Left ventricle myocardium superior (tissue), 1 donor: Measurements from ENCODE around the gene JAKMIP3. TPM values are rescaled to one million over a fixed set of nuclear protein-coding genes. Genes with fewer than 3 reads are reported as not detected.

Experiments used
- ATAC-seq: fragments of 200-7000 bp; cut with Tn5 transposase; one replicate; pipeline ENCODE4 v1.9.1; 2020; ENCODE audit warnings: mild to moderate bottlenecking, moderate library complexity
- DNase-seq: peaks from one replicate; pipeline ENCODE4 v3.0.0-alpha.2; 2020
- intact Hi-C: fragments of 100-400 bp; cut with micrococcal nuclease; formaldehyde crosslinking; loops from one replicate; pipeline ENCODE4 v1.11.0; 2022
- total RNA-seq: library from RNA; stranded (reverse); fragmentation: NEBNext Ultra II Directional; extraction: Animal tissue kit (Norgen Biotek cat#: 25700); gene quantifications from one replicate; pipeline ENCODE4 v1.2.1, GENCODE V29; 2021
- donor health status: DM: no; HTN: yes; CAD: no; lungs with severe emphysema.

The JAKMIP3 gene
- total RNA-seq, 1 donor from 2014 or later, result 2.0 TPM

DNA sequence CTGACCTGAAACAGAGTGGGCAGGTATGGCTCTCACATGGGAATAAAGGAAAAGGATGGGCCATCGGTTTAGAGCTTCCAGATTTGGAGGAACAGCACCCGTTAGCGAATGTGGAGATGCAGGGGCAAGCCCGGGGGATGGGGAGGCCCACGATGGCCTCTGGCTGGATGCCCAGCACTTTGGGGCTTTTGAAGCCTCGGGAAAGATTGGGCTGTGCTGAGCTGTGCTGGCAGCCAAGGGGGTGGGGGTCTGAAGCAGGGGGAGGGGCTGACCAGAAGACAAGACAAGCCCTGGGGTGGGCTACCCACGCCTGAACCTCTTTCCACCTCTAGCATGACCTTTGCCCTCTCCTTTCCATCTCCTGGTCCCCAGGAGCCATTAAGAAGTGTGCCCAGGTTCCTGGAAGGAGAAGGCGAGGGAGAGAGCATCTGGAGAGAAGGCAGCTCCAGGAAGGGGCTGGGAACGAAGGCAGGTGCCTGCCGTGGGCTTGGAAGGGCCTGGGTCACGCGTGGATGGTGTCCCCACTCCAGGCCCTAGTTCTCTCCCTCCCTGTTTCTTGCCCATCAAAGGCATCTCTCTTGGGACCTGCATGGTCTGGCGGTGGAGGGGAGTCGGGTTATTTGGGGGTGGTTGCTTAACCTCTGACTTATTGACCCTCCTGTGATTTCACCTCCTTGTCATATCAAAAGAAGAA, 39.7 kb downstream of the JAKMIP3 start:
- intact Hi-C loops, result no loop called here

DNA sequence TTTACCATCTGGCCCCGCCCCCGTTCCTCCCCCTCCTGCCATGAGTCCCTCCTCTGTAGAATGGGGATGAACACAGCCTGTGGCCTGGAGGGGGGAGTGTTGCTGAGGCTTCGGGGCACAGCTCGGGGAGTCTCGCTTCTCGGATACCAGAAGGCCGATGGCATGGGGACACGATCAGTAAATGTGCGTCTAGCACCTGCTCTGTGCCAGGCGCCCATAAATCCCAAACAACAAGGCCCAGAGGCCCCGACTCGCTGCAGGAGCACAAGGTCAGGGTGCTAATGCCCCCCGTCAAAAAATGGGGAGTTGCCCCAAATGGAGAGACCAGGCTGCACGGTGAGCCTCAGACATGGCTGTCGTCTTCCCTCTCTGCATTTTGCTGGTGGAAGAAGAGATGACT, 40.7 kb downstream of the JAKMIP3 start:
- DNase-seq (no peak), ATAC-seq (no peak)
- intact Hi-C loops, result no loop called here

More for the DNA sequence above, 39.7 kb downstream of the JAKMIP3 start:
- no peak for ATAC-seq
- no peak for DNase-seq

- DNase-seq (no peak), ATAC-seq (no peak)
- intact Hi-C loops, result no loop called here
Measured at GRCh38 chr10:132107186-132107948, 41.6 kb downstream of the JAKMIP3 start.

- DNase-seq, result no peak
- intact Hi-C loops, result no loop called here
- ATAC-seq, result no peak
Measured at GRCh38 chr10:132107949-132108877, 42.5 kb downstream of the JAKMIP3 start.

GRCh38 chr10:132109341-132110110, 43.8 kb downstream of the JAKMIP3 start:
- no peak for DNase-seq
- intact Hi-C loops, result no loop called here
- ATAC-seq, result peak; percentile 80

GRCh38 chr10:132110111-132110521, 44.4 kb downstream of the JAKMIP3 start:
- intact Hi-C loops, result no loop called here
- ATAC-seq (no peak), DNase-seq (no peak)

DNA sequence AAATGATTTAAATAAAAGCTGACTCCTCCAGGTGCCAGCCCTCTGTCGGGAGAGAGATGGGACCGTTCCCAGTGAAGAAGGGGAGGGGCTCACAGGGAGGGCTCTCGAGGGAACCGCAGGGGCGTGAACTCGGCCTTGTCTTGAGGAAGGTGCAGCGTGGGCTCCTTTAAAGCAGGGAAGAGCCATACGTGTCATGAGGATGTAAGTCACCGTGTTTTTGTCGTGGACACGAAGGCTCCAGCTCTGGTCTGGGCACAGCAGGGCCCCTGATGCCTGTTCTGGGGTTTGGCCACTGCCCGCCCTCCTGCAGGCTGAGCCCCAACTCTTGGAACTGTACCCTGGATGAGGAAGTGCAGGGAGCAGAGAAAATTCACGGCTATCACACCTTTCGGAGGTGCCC, 45.0 kb downstream of the JAKMIP3 start:
- intact Hi-C loops, result no loop called here
- ATAC-seq (no peak), DNase-seq (no peak)

GRCh38 chr10:132111121-132111731, 45.5 kb downstream of the JAKMIP3 start:
- ATAC-seq (no peak), DNase-seq (no peak)
- intact Hi-C loops, result no loop called here

GRCh38 chr10:132111871-132112341, 46.2 kb downstream of the JAKMIP3 start:
- intact Hi-C loops, result no loop called here
- DNase-seq (no peak), ATAC-seq (no peak)

DNA sequence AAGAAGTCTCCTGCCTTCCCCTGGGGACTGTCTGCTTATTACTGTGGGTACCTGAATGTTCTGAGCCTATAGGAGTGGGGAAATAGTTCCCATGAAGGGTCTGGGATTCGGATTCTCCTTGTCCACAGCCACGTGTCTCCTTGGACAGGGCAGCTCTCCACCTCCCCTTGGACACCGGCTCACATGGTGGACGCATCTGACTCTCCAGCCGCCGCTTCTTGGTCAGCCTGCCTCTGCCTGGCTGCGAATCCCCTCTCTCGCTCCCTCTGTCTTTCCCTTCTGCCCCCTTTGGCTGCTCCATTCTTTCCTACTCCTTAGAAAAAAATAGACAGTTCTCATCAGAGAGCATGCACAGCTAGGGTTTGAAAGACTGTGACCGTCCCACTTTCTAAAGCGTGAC, 46.9 kb downstream of the JAKMIP3 start:
- no peak for ATAC-seq
- no peak for DNase-seq
- intact Hi-C loops, result no loop called here

DNA sequence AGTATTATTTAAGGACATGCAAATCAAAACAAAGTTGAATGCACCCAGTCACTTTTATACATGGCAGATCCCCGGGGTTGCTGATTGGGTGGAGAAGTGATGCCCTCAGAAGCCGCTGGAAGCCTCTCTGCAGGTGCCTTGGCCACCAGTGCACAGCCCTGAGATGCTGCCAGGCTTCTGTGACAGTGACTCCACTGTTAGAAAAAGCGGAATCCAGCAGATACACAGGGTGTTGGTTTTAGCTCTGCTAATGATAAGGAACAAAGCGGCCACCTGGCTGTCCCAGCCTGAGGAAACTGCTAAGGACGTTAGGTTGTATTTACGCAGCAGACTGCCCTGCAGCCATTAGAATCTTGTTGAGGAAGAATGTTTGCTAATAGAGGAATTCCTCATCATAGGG, 47.5 kb downstream of the JAKMIP3 start:
- intact Hi-C loops, result no loop called here
- ATAC-seq (no peak), DNase-seq (no peak)

- ATAC-seq (peak; percentile 79), DNase-seq (no peak)
- intact Hi-C loops, result no loop called here
Measured at GRCh38 chr10:132113766-132114365, 48.1 kb downstream of the JAKMIP3 start.

DNA sequence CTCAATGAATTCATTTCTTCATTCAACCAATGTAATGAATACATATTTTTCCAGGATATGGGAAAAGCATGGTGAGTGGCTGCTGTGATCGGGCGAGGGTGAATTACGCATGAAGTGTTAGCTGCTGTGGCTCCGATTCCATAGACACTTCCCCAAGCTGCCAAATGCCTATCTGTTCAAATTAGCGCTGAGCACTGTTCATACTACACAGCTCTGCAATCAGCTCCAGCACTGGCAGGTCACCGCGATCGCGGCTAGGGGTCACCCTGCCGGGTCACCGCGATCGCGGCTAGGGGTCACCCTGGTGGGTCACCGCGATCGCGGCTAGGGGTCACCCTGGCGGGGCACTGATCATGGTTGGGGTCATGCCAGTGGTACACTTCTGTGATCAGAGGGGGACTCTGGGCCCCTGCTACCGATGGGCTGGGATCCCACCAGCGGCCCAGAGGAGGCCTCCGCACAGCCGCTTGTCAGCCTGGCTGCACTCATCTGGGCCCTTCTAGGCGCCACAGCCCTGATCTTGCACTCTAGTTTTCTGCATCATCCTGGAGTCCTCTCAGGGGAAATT, 49.3 kb downstream of the JAKMIP3 start:
- intact Hi-C loops, result no loop called here
- ATAC-seq (no peak), DNase-seq (no peak)

Other genes with a start within 250 kb of the JAKMIP3 start
- gene PPP2R2D, start 164.9 kb upstream of the JAKMIP3 start, total RNA-seq, result 43.1 TPM
- 142 TPM for gene BNIP3, start 84.0 kb upstream of the JAKMIP3 start, total RNA-seq
- gene DPYSL4, start 121.0 kb downstream of the JAKMIP3 start, total RNA-seq, result 45.2 TPM
- gene STK32C, start 242.0 kb downstream of the JAKMIP3 start, total RNA-seq, result 4.9 TPM